GM19023 (cell line): ENCODE measurements around the gene RARA.

Source experiments
- ATAC-seq: cut with Tn5 transposase; IDR thresholded peaks from one replicate; pipeline ENCODE4 v1.9.1; 2021; ENCODE audit warnings: mild to moderate bottlenecking, moderate library complexity; ENCODE audit not compliant: unreplicated experiment

RARA gene

GRCh38 chr17:40309031-40309948 is at the start of gene RARA:
Gene RARA (plus strand): TSS chr17:40309180. CDS start chr17:40331219, 22,039 bp downstream.
- no peak for ATAC-seq

GRCh38 chr17:40259505-40259904 is 49.5 kb upstream of the RARA start:
- ATAC-seq = no peak

GRCh38 chr17:40260528-40260927 is 48.5 kb upstream of the RARA start:
- ATAC-seq = no peak

- ATAC-seq = no peak
These were observed 44.4 kb upstream of the RARA start for GRCh38 chr17:40264458-40265185.

- no peak for ATAC-seq
These were observed 43.6 kb upstream of the RARA start for GRCh38 chr17:40265337-40265736.

- no peak for ATAC-seq
These were observed 42.1 kb upstream of the RARA start for GRCh38 chr17:40266882-40267281.

GRCh38 chr17:40268141-40268712 is 40.8 kb upstream of the RARA start:
- ATAC-seq = no peak

GRCh38 chr17:40278414-40278813 is 30.6 kb upstream of the RARA start:
- no peak for ATAC-seq

- no peak for ATAC-seq
These were observed 29.6 kb upstream of the RARA start for GRCh38 chr17:40279402-40279801.

GRCh38 chr17:40281663-40282062 is 27.3 kb upstream of the RARA start:
- no peak for ATAC-seq

- no peak for ATAC-seq
These were observed 25.3 kb upstream of the RARA start for GRCh38 chr17:40283662-40284061.

GRCh38 chr17:40284085-40284713 is 24.8 kb upstream of the RARA start:
- ATAC-seq = no peak

- ATAC-seq = no peak
These were observed 22.5 kb upstream of the RARA start for GRCh38 chr17:40286473-40286872.

- ATAC-seq = no peak
These were observed 21.9 kb upstream of the RARA start for GRCh38 chr17:40287159-40287493.

- peak; percentile 96 for ATAC-seq
These were observed 21.2 kb upstream of the RARA start, which contains the start of gene CDC6 for GRCh38 chr17:40287494-40288369. Gene CDC6 (plus strand): TSS chr17:40287879. CDS start chr17:40289421, 1,542 bp downstream.

GRCh38 chr17:40290629-40291280 is 18.2 kb upstream of the RARA start:
- ATAC-seq = no peak

GRCh38 chr17:40291281-40291664 is 17.7 kb upstream of the RARA start:
- no peak for ATAC-seq

GRCh38 chr17:40293363-40293762 is 15.6 kb upstream of the RARA start:
- no peak for ATAC-seq

- no peak for ATAC-seq
These were observed 13.2 kb upstream of the RARA start for GRCh38 chr17:40295488-40296436.
